ENCODE data around the gene CACNG4.

Gene CACNG4

DNA sequence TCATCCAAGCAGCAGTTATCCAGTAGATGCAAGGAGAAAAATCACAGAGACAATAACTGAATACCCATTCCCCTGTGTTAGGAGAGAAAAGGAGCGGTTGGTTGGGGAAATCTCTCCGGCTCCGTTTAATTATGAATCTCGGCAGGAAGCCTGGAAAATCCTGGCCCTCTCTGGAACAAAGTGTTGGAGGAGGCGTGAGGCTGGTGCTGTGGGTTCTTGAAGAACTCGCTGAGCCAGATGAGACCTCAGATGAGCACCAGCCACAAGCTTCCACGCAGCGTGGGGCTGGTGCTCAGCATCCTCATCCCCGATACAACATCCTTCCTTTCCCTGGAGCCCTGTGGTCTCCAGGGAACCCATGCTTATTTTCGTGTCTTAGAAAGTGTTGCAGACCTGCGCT, 39.7 kb downstream of the CACNG4 start:
- Histone ChIP-seq H3K27ac (no peak overlapping the region), H3K4me3 (no peak overlapping the region)

DNA sequence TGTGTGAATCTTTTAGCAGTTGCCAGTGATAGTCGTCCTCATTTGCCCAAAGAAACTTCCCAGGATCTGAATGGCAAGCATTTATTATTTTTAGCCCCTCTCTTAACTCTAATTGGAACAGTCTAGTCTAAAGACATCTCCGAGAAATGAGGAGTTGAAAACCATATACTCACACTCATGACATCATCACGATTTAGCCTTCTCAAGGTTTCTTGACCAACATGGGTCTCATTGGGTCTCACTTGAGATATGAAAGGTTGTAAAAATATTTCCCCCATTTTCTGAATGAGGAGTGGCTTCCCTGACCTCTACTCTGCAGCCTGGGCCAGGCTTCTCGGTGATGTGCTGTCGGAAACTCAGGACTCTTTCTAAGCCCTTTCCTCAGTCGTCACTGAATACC, 42.8 kb downstream of the CACNG4 start:
- Histone ChIP-seq H3K4me3 (no peak overlapping the region), H3K27ac (no peak overlapping the region)

DNA sequence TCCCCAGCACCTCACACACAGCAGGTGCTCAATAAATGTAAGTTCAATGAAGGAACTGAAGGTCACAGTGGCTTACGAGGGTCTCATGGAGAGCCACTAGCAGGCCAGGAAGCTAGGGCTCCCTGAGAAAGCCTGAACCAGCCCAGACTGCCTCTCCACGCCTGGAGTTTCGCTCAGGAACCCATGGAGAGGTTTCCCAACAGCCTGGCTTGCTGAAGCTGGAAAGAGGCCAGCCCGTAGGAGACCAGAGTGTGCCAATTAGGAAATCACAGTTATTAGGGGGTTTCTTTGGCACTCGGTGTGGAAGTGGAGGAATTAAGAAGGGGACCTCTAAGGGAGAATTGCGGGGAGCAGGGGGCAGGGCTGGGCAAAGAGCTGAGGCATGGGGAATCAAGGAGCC, 43.6 kb downstream of the CACNG4 start:
- no peak overlapping the region for H3K27ac ChIP-seq
- H3K4me3 ChIP-seq = no peak overlapping the region

DNA sequence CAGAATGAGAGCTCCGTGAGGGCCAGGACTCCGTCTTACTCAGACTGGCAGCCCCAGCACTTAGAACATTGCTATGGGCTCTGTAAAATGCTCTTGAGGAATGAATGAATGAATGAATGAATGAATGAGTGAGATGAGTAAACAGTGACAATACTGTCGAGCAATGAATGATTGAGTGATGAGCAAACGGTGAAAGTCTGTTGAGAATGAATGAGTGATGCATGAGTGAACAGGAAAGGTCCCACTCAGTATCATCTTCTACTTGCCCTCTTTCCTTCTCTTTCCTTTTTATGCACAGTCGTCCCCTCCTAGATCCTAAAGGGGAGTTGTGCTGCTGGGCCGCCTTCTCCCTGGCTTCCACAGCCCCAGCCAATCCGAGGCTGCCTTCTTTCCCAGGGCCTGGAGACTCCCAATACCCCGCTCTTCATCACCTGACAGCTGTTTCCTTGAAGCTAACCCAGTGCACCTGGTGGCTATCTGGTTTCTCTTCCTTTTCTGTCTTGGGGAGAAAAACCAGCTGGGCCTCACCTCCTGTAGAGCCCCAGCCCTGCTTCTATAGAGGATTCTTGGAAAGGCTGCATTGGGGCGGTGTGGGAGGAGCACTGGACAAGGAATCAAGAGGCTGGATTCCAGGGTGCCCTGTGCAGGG, 47.1 kb downstream of the CACNG4 start:
- no peak overlapping the region for H3K27ac ChIP-seq
- H3K4me3 ChIP-seq = no peak overlapping the region

DNA sequence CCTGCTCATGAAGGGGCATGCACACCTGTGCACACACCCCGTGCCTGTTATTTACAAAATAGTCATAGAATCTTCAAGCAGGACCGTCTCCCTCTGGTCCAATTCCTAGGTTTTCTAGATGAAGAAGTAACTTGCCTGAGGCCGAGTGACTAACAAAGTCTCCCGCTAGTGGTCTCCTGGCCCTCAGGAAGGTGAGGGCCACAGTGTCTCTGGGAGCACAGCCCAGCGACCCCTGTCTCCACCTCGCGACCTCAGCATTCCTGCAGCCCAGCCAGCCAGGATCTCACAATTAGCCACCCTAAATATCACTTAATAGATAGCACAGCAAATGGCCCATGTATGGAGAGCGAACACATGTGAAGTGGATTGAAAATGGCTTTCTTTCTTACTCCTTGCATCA, 49.4 kb downstream of the CACNG4 start:
- no peak overlapping the region for H3K4me3 ChIP-seq

DNA sequence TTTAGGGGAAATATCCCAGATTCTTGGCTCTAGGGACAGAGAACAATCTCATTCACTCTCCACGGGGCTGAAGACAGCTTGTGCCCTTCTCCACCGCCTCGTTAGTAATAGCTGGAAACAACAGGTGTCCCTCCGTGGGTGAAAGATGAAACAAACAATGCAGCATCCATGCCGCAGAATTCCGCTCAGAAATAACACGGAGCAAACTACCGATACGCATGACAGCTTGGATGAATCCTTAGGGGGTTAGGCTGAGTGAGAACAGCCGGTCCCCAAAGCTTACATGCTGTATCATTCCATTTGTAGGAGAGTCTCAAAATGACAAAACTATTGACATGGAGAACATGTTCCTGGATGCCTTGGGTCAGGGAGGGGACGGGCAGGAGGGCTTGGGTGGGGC, 50.5 kb downstream of the CACNG4 start:
- H3K4me3 ChIP-seq = no peak overlapping the region
- H3K27ac ChIP-seq = no peak overlapping the region

More for the DNA sequence above, 49.4 kb downstream of the CACNG4 start:
- no peak overlapping the region for H3K27ac ChIP-seq

DNA sequence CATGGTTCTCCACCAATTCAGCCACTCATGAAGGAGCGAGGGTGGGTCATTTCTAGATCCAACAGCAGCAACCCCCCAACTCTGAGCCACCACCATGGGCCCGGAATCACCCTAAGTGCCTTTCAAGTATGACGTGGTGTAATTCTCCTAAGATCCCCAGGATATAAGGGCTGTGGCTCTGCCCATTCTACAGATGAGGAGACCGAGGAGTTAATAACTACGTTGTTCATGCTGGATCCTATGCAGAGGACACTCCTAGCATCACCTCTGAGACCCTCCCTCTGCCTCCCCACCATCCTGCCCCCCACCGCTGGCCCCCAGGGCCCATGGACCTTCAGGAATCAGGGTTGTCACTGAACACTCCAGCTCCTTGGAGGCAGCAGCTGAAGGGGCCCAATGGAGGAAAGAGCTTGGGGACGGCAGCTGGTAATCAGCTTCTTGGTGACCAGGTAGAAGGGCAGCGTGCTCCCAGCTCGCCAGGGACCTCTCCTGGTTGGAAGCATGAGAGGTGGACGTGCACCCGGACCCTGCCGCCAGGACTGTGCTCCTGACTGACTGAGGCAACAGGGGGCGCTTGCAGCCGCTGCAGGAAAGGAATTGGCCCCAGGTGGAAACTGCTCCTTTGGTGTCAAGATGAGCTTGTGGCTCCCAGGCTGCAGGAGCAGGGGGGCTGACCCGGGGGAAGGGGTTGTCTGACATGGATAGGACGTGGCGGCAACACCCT, 51.7 kb downstream of the CACNG4 start:
- H3K4me3 ChIP-seq = no peak overlapping the region
- H3K27ac ChIP-seq = no peak overlapping the region

DNA sequence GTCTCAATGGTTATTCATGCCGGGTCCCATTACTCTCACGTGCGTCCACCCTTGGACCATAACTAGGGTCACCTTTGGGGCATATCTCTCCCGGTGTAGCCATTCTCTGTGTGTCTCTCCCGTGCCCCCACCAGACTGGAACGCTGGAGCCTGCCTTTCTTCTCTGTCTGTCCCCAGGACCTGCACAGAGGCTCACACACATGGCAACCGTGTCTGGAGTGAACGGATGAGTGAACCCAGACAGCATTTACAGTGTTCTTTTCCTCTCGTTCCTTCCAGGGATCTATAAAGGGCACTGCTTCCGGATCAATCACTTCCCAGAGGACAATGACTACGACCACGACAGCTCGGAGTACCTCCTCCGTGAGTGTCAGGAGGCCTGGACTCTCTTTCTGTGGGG, 53.4 kb downstream of the CACNG4 start:
- Histone ChIP-seq H3K27ac (no peak overlapping the region), H3K4me3 (no peak overlapping the region)

DNA sequence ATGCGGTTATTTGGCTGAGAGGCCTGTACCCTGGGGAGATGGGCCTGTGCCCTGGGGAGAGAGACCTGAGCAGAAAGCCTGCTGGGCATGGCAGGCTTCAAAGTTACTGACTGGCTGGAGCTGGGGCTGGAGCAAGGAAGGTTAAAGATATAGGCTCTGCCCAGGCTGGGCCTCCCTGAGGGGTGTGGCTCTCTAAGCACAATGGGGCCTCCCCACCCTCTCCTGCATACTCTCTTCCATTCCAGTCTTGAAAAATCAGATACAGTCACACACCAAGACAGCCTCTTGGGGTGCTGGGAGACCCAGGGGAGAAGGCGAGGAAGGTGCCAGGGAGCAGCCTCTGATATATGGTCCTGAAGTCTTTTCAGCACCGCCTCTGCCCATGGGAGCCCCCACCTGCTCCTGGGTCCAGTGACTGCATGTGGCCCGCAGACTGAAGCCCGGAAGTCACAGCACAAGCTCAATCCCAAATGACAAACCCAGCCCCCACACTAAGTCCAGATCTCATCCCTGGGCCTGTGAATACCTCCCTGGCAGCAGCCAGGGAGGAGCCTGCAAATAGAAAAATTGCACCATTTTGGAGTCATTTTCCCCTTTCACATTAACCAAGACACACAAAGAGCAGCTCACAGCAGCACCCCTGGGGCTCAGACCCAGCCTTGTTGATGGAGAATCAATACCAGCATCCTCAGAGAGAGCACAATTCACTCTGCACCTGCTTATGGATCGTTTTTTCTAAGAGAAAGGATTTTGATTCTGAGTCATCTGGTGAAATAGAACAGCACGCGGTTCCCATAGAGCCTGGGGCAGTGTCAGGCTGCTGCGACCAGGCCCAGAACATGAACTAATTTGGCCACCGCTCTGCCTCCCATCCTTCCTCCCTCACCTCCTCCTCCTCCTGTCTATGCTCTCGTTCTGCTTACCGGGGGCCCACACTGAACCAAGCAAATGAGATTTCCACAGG, 54.2 kb downstream of the CACNG4 start:
- no peak overlapping the region for H3K27ac ChIP-seq
- no peak overlapping the region for H3K4me3 ChIP-seq

DNA sequence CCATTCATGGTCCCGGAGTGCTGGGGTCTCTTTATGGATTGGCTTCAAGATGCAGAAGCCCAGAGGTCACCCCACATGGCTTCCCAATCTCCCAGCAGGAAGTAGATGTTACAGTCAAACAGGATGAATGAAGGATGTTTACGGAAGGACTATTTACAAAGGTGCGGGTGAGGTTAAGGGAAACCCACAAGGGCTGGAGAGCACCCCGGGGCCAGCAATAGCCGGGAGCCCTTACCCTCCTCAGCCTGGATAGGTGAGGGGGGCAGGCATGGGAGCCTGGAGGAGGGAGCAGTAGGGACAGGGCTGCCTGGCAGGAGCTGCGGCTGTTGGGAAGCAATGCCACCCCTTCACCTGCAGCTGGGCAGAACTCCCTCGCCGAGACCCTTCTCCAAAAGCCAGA, 55.3 kb downstream of the CACNG4 start:
- H3K4me3 ChIP-seq = no peak overlapping the region
- no peak overlapping the region for H3K27ac ChIP-seq

DNA sequence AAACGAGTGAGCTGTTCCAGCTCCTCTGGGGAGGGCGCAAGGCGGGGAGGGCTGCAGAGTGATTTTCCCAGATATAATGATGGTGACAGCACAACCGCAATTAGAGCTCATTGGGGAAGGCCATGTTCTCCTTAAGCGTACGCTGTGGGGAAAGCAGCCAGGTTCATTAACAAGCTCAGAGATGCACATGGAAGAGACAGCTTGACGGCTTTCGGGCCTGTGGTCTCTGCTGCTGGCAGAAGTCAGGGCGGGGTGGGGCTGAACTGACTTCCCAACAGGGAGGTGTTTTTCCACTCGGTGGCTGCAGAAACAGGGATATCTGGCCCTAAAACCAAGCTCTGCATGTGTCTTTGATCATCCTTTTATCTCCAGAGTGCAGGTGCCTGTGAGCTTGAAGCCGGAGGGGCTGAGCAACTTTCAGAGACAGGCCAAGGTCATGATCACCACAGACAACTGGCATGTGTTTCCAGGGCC, 55.8 kb downstream of the CACNG4 start:
- H3K27ac ChIP-seq = no peak overlapping the region
- H3K4me3 ChIP-seq = no peak overlapping the region

DNA sequence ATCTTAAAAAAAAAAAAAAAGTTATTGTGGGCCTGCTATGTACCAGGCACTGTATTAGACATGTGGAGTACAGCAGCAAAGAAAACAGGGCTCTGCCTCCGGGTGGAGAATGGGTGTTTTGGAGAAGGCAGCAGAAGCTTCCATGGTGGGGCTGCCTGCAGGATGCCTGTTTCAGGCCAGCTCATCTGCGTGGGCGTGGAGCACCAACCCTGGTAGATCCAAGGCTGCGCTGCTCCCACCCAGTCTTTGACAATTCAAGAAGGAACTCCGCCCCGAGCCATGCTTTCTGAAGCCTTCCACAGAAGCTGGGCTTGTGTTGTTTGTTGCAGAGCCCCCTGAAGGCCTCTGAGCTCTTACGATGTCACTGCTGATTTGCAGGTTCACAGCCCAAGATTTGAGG, 56.7 kb downstream of the CACNG4 start:
- Histone ChIP-seq H3K27ac (no peak overlapping the region), H3K4me3 (no peak overlapping the region)

DNA sequence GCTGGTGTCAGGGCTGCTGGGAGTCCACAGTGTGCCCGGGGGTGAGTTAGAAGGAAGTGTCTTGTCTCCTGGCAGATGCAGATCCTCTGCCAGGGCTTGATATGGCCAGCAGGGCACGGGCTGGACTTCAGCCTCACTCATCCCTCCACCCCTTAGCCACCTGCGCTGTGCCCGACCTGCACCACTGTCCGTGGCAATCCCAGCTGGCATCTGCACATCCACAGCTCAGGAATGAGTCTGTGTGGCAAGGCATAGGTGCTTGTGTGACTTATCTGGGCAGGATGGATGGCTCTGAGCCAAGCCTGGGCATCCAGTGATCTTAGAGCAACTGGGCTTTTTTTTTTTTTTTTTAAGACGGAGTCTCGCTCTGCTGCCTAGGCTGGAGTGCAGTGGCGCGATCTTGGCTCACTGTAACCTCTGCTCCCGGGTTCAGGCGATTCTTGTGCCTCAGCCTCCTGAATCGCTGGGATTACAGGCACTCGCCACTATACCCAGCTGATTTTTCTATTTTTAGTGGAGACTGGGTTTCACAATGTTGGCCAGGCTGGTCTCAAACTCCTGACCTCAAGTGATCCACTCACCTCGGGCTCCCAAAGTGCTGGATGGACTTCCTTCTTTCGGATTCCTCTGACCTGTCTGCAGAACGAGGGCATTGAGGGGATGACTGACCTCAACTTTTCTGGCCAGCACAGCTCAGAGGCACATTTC, 57.4 kb downstream of the CACNG4 start:
- no peak overlapping the region for H3K4me3 ChIP-seq
- H3K27ac ChIP-seq = no peak overlapping the region

DNA sequence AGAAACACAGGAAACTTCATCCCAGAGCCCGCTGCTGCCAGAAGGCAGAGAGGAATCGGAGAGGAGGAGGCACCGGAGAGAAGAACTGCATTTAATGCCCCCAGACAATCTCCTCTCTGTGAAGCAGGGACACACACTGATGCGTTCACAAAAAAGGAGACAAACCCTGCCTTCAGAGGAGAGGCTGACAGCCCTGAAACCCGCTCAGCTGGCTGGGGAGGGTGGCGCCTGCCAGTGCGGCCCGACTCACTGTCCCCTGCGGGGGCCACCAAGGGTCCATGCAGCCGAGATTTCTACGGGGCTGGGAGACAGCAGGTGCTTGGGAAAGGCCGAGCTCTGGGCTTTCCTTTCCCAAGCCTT, 57.9 kb downstream of the CACNG4 start:
- no peak overlapping the region for H3K4me3 ChIP-seq
- no peak overlapping the region for H3K27ac ChIP-seq

DNA sequence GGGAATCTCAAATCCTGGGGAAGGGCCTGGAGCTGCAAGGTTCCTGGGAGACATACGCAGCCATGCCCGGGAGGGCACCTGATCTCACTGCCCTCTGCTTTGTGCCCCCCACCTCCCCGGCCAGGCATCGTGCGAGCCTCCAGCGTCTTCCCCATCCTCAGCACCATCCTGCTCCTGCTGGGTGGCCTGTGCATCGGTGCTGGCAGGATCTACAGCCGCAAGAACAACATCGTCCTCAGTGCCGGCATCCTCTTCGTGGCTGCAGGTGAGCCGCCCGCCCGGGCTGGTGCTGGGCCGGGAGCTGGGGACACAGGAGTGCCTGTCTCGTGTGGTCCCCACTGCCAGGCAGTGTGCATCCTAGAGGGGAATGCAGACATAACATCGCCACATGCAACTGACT, 60.2 kb downstream of the CACNG4 start:
- Histone ChIP-seq H3K27ac (no peak overlapping the region), H3K4me3 (no peak overlapping the region)

DNA sequence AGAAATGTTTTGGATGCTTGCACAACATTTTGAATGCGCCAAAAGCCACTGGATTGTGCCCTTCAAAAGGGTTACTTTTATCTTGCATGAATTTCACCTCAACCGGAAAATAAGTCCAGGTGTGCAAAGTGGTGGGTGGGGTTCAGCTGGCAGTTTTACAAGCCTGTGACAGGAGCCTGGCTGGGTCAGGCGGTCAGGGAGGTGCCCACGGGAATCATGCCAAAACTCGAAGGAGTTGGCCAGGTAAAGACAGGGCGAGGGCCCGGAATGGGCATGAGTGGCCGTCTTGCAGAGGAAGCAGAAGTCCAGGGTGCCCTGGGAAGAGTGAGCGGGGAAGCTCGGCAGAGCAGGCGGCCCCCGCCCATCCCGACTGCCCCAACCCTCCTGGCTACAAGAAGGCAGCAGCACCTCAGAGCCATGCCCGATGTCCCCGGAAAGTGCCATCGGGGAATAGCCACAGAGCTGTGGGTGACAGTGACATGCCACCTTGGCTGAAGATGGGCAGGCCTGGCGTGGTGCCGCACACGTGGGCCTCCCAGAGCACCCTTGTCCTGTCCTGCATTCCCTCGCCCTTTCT, 60.8 kb downstream of the CACNG4 start:
- no peak overlapping the region for H3K27ac ChIP-seq
- no peak overlapping the region for H3K4me3 ChIP-seq

DNA sequence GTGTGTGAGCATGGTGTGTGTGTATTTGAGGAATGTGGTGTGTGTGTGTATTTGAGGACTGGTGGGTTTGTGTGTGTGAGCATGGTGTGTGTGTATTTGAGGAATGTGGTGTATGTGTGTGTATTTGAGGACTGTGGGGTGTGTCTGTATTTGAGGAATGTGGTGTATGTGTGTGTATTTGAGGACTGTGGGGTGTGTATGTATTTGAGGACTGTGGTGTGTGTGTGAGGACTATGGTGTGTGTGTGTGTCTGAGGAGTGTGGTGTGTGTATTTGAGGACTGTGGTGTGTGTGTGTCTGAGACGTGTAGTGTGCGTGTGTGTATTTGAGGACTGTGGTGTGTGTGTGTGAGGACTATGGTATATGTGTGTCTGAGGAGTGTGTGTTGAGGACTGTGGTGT, 61.8 kb downstream of the CACNG4 start:
- Histone ChIP-seq H3K4me3 (no peak overlapping the region), H3K27ac (no peak overlapping the region)

DNA sequence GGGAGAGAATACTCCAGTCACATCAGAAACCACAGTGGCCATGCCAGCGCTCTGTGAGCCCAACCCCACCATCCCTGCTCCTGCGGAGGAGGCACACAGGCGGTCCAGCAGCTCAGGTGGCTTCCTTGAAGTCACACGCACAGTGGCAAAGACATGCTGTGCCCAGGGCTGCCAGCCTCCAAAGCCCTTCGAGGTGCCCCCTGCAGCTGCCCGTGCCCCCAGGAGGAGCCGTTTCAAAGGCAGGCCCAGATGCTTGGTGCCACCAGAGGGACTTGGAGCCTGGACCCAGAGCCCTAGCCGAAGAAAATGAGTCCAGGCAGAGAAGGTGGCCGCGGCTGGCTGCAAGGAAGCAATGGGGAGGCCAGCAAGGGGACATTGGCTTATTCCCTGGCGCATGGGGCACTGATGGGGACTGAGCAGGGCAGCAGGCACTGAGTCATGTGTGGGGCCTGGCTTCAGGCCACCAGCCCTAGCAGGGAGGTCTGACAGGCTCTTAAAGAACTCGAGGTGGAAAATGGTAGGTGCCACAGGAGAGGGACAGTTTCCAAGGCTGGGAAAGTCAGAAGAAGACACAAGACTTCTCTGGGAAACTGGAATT, 62.6 kb downstream of the CACNG4 start:
- Histone ChIP-seq H3K4me3 (no peak overlapping the region), H3K27ac (no peak overlapping the region)

DNA sequence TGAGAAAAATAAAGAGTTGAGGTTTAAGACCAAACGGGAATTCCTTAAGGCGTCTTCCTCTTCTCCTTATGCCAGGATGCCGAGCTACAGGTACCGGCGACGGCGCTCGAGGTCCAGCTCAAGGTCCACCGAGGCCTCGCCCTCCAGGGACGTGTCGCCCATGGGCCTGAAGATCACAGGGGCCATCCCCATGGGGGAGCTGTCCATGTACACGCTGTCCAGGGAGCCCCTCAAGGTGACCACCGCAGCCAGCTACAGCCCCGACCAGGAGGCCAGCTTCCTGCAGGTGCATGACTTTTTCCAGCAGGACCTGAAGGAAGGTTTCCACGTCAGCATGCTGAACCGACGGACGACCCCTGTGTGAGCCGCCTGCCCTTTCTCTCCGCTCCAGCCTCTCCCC, 66.1 kb downstream of the CACNG4 start:
- no peak overlapping the region for H3K27ac ChIP-seq
- H3K4me3 ChIP-seq = no peak overlapping the region

All from skin epidermis (tissue), 12 donors.